ENCODE results near the gene BRICD5. TPM values are rescaled to one million over a fixed set of nuclear protein-coding genes. Genes with fewer than 3 reads are reported as not detected.
"Not testable (repeated sequence)": the region's sequence is repeated elsewhere in the genome, so short reads cannot be mapped to it uniquely, and the experiment has no call there.

Gene BRICD5
- total RNA-seq, result 1 to 10 TPM; 6.6 to 6.9 TPM

DNA sequence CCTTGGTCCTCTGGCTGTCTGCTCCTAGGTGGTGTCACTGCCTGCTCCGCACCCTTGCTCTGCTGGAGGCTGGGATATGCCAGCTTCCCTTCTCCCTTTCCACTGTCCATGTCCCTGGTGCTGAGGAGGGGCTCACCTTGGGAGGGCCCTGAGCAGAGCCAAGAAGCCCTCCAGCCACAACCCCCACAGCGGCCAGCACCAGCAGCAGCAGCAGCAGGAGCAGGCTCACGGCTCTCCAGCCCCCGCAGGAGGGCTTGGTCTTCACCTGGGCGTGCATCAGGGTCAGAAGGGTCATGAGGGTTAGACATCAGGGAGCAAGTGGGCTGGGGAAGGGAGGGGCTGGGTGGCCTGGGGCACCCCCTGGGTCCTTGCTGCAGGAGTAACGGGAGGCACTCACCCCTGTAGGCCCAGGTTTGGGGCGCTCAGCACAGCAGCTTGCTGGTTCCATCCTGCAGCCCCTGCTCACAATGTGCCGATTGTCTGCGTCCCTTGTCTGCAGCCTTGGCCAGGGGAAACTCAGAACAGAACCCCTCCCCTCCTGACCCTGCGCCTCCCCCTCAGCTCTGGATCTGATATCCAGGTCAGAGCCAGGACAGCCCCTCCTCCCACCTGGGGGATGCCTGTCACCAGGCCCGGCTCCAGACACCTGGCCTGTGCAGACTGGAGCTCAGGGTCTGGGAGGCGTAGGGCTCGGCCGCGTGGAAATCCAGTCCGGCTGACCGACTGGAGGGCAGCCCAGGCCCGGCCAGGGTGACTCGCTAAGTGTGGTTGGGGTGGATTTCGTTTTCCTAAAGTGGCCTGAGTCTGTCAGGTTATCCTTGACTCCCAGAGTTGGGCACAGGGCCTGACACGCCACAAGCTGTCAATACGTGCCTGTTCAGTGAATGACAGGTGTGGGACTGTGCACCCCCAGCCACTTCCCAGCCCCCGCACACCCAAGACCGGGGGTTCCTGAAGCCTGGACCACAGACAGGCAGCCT is at the start of gene BRICD5:
TSS of gene BRICD5 (minus strand) at position 478 of the 980 bp plus-strand sequence. CDS start at position 448, 30 bp downstream.
- H3K4me1 Mint-ChIP-seq (ENCODE audit: low read depth), result peaks cover 27% of the 10 kb centered on the region
- no peaks in the 10 kb centered on the region for H3K9me3 Mint-ChIP-seq
- H3K27me3 Mint-ChIP-seq, result no peaks in the 10 kb centered on the region
- ATAC-seq, result no peak
- ChIA-PET CTCF (interaction anchor here (1.2 kb wide), 1 partner anchor 12 kb away, joined by 3 read pairs; the partner anchor contains the start of gene E4F1), POLR2A (interaction anchor here (1.2 to 10.2 kb wide), 5 partner anchors 20 to 61 kb away, joined by 3 to 95 read pairs (median 4); partner anchors contain the start of gene TRAF7)
- TF ChIP-seq, protein P1, sequence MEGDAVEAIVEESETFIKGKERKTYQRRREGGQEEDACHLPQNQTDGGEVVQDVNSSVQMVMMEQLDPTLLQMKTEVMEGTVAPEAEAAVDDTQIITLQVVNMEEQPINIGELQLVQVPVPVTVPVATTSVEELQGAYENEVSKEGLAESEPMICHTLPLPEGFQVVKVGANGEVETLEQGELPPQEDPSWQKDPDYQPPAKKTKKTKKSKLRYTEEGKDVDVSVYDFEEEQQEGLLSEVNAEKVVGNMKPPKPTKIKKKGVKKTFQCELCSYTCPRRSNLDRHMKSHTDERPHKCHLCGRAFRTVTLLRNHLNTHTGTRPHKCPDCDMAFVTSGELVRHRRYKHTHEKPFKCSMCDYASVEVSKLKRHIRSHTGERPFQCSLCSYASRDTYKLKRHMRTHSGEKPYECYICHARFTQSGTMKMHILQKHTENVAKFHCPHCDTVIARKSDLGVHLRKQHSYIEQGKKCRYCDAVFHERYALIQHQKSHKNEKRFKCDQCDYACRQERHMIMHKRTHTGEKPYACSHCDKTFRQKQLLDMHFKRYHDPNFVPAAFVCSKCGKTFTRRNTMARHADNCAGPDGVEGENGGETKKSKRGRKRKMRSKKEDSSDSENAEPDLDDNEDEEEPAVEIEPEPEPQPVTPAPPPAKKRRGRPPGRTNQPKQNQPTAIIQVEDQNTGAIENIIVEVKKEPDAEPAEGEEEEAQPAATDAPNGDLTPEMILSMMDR (IDR thresholded peaks at IDR 0.05), result no peak
- no peak within 1 kb of the TSS for H3K4me3 Mint-ChIP-seq
- intact Hi-C loops (cut with micrococcal nuclease), result no loop called here
- no peak for DNase-seq
- peak within 1 kb of the TSS; percentile 11 for H3K27ac Mint-ChIP-seq
- H3K36me3 Mint-ChIP-seq (ENCODE audit: low read depth), result peaks cover 47% of the 10 kb centered on the region

GRCh38 chr16:2260250-2260649 is 49.6 kb upstream of the BRICD5 start:
- TF ChIP-seq, protein P1 (IDR thresholded peaks at IDR 0.05), result no peak
- intact Hi-C loops (cut with micrococcal nuclease), result no loop called here
- CTCF ChIA-PET, result interaction anchor here (1.8 kb wide), 1 partner anchor 65 kb away, joined by 5 read pairs; no protein-coding TSS in a partner anchor
- no peak for ATAC-seq
- no peak overlapping the region for H3K4me3 Mint-ChIP-seq
- H3K36me3 Mint-ChIP-seq (ENCODE audit: low read depth), result peaks cover 78% of the 10 kb centered on the region
- no peak overlapping the region for H3K27ac Mint-ChIP-seq
- peaks cover 13% of the 10 kb centered on the region for H3K4me1 Mint-ChIP-seq (ENCODE audit: low read depth)
- DNase-seq, result no peak
- H3K9me3 Mint-ChIP-seq, result no peaks in the 10 kb centered on the region
- H3K27me3 Mint-ChIP-seq, result no peaks in the 10 kb centered on the region
- POLR2A ChIA-PET, result interaction anchor here (1.5 to 6.3 kb wide), 4 partner anchors 9 to 24 kb away, joined by 3 to 59 read pairs (median 5); partner anchors contain the start of genes DNASE1L2 and ECI1

- H3K27ac Mint-ChIP-seq; H3K9me3 Mint-ChIP-seq; DNase-seq; H3K4me1 Mint-ChIP-seq (ENCODE audit: low read depth); ATAC-seq; intact Hi-C loops (cut with micrococcal nuclease); H3K4me3 Mint-ChIP-seq; H3K27me3 Mint-ChIP-seq: not testable (repeated sequence)
- ChIA-PET POLR2A (interaction anchor here (0.7 to 6.3 kb wide), 10 partner anchors 7 to 102 kb away, joined by 3 to 59 read pairs (median 4); partner anchors contain the start of genes DNASE1L2, ECI1 and RNPS1), CTCF (interaction anchor here (1.6 to 1.8 kb wide), 2 partner anchors 64 to 236 kb away, joined by 3 to 5 read pairs; no protein-coding TSS in a partner anchor)
- peaks cover 71% of the 10 kb centered on the region for H3K36me3 Mint-ChIP-seq (ENCODE audit: low read depth)
Observed at GRCh38 chr16:2258530-2258929, 47.9 kb upstream of the BRICD5 start.

GRCh38 chr16:2257726-2258125 is 47.1 kb upstream of the BRICD5 start:
- ChIA-PET POLR2A (interaction anchor here (0.7 to 2.3 kb wide), 9 partner anchors 10 to 276 kb away, joined by 3 to 7 read pairs (median 4); partner anchors contain the start of gene RNPS1), CTCF (interaction anchor here (1.2 kb wide), 1 partner anchor 11 kb away, joined by 3 read pairs; no protein-coding TSS in a partner anchor)
- TF ChIP-seq, protein P1 (IDR thresholded peaks at IDR 0.05), result no peak
- DNase-seq (no peak), ATAC-seq (no peak)
- Mint-ChIP-seq H3K36me3 (ENCODE audit: low read depth) (peaks cover 70% of the 10 kb centered on the region), H3K4me3 (no peak overlapping the region), H3K27me3 (no peaks in the 10 kb centered on the region), H3K9me3 (no peaks in the 10 kb centered on the region), H3K4me1 (ENCODE audit: low read depth) (peaks cover 5% of the 10 kb centered on the region), H3K27ac (no peak overlapping the region)
- intact Hi-C loops (cut with micrococcal nuclease), result no loop called here

DNA sequence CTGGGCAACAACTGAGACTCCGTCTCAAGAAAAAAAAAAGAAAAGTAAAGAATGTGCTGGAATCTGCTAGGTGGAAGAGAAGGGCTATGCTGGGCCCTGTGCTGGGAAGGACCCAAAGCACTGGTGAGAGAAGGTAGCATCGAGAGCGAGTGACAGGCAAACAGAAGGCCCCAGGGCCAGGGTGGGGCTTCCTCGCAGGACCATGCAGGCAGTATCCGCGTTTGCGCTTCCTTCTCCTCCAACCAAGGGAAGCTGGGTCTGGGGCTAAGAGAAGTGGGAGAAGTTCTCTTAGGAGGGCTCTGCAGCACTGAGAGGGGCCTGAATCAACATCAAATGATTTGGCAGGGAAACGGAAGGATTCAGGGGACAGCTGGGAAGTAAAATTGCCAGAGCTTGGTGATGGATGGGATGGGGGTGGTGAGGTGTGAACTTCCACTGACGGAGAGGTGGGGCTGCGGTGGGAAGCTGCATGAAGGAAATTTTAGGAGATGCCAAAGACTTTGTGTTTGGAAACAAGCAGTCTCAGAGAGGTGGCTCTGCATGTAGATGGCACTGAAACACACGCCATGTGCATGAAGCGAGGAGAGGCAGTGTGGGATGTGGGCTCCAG is 46.0 kb upstream of the BRICD5 start:
- peaks cover 61% of the 10 kb centered on the region for H3K36me3 Mint-ChIP-seq (ENCODE audit: low read depth)
- ChIA-PET POLR2A (interaction anchor here (0.8 to 2.3 kb wide), 9 partner anchors 9 to 105 kb away, joined by 3 to 7 read pairs (median 4); no protein-coding TSS in a partner anchor), CTCF (interaction anchor here (1.2 kb wide), 1 partner anchor 10 kb away, joined by 3 read pairs; no protein-coding TSS in a partner anchor)
- H3K27me3 Mint-ChIP-seq, result no peaks in the 10 kb centered on the region
- H3K9me3 Mint-ChIP-seq, result no peaks in the 10 kb centered on the region
- H3K4me3 Mint-ChIP-seq, result no peak overlapping the region
- peaks cover 9% of the 10 kb centered on the region for H3K4me1 Mint-ChIP-seq (ENCODE audit: low read depth)
- TF ChIP-seq, protein P1 (IDR thresholded peaks at IDR 0.05), result no peak
- no peak for DNase-seq
- H3K27ac Mint-ChIP-seq, result peak overlapping the region; percentile 39
- no peak for ATAC-seq
- intact Hi-C loops (cut with micrococcal nuclease), result no loop called here
